CD14-positive monocyte (primary cell): ENCODE measurements around the gene C10orf71. TPM values are rescaled to one million over a fixed set of nuclear protein-coding genes. Genes with fewer than 3 reads are reported as not detected.

Source experiments
- DNase-seq, 3 donors: peaks; one replicate each; pipeline ENCODE4 v3.0.0-alpha.2; 2011 to 2022
- H2AFZ ChIP-seq: 2 replicates; pipeline ENCODE4 v1.6.0; 2012; ENCODE audit warnings: mild to moderate bottlenecking, low read depth, low read length, inconsistent platforms; ENCODE audit not compliant: insufficient read depth, poor library complexity, severe bottlenecking
- H3K27ac ChIP-seq, 2 donors: 1 replicate in 1 of 2; 2 replicates in 1 of 2; pipeline ENCODE4 v1.5.1; 2012 to 2013; ENCODE audit warnings: low read length in 2 of 2, control low read depth in 1 of 2, inconsistent platforms in 1 of 2, low read depth in 1 of 2, mild to moderate bottlenecking in 1 of 2
- H3K27me3 ChIP-seq, 2 donors: one replicate each; pipeline versions ENCODE4 v1.6.0 to v1.6.1; 2011 to 2013; ENCODE audit warnings: low read length in 2 of 2; ENCODE audit not compliant: control insufficient read depth in 2 of 2, insufficient read depth in 2 of 2
- H3K36me3 ChIP-seq, 2 donors: replicated peaks in 1 of 2; 1 replicate in 1 of 2; 2 replicates in 1 of 2; pipeline versions ENCODE4 v1.5.1 to v1.6.1; 2012 to 2013; ENCODE audit warnings: low read length in 2 of 2, control low read depth in 1 of 2, inconsistent platforms in 1 of 2, mild to moderate bottlenecking in 1 of 2; ENCODE audit not compliant: insufficient read depth in 2 of 2, control insufficient read depth in 1 of 2
- H3K4me1 ChIP-seq, 2 donors: 1 replicate in 1 of 2; 2 replicates in 1 of 2; pipeline versions ENCODE4 v1.5.1 to v1.6.1; 2012 to 2013; ENCODE audit warnings: low read length in 2 of 2, control low read depth in 1 of 2, inconsistent platforms in 1 of 2, mild to moderate bottlenecking in 1 of 2, moderate library complexity in 1 of 2; ENCODE audit not compliant: insufficient read depth in 2 of 2, control insufficient read depth in 1 of 2
- H3K4me2 ChIP-seq: replicated peaks from 2 replicates; pipeline ENCODE3; 2012; ENCODE audit warnings: low read length, moderate library complexity, mild to moderate bottlenecking; ENCODE audit not compliant: poor library complexity, severe bottlenecking; ENCODE audit errors: extremely low read depth
- H3K4me3 ChIP-seq, 3 experiments: fragments of 200-600 bp in 1 of 3; sonication (generic) in 1 of 3; replicated peaks in 1 of 3; 1 replicate in 2 of 3; 2 replicates in 1 of 3; pipeline ENCODE4 v1.5.1; 2011 to 2013; ENCODE audit warnings: low read length in 3 of 3, mild to moderate bottlenecking in 3 of 3, control low read depth in 2 of 3, low read depth in 2 of 3, inconsistent platforms in 1 of 3, moderate library complexity in 1 of 3
- H3K79me2 ChIP-seq: 2 replicates; pipeline ENCODE4 v1.6.0; 2012; ENCODE audit warnings: mild to moderate bottlenecking, control low read depth, inconsistent platforms, low read length, moderate library complexity; ENCODE audit not compliant: insufficient read depth
- H3K9ac ChIP-seq: 2 replicates; pipeline ENCODE4 v1.6.0; 2017; ENCODE audit warnings: low read length, mild to moderate bottlenecking; ENCODE audit not compliant: insufficient read depth, poor library complexity, severe bottlenecking
- H3K9me3 ChIP-seq, 2 donors: replicated peaks in 1 of 2; 1 replicate in 1 of 2; 2 replicates in 1 of 2; pipeline versions ENCODE4 v1.5.1 to v1.6.1; 2012 to 2013; ENCODE audit warnings: low read length in 2 of 2, control low read depth in 1 of 2; ENCODE audit not compliant: control insufficient read depth in 1 of 2, insufficient read depth in 1 of 2
- H4K20me1 ChIP-seq: 2 replicates; pipeline ENCODE4 v1.6.0; 2012; ENCODE audit warnings: mild to moderate bottlenecking, low read length, control low read depth, moderate library complexity; ENCODE audit not compliant: insufficient read depth
- H3K27ac Mint-ChIP-seq, 7 donors: one replicate each; pipeline ENCODE4 v1.8.0; 2020; ENCODE audit warnings: mild to moderate bottlenecking in 7 of 7, mixed read lengths in 7 of 7, moderate library complexity in 6 of 7, inconsistent platforms in 2 of 7
- H3K27me3 Mint-ChIP-seq, 3 donors: one replicate each; pipeline ENCODE4 v1.8.0; 2021 to 2022; ENCODE audit warnings: low read depth in 3 of 3, mild to moderate bottlenecking in 3 of 3, mixed read lengths in 3 of 3, moderate library complexity in 3 of 3, inconsistent platforms in 1 of 3
- H3K36me3 Mint-ChIP-seq, 2 donors: one replicate each; pipeline ENCODE4 v1.8.0; 2020; ENCODE audit warnings: mixed read lengths in 2 of 2, inconsistent platforms in 1 of 2, mild to moderate bottlenecking in 1 of 2
- H3K4me1 Mint-ChIP-seq: one replicate; pipeline ENCODE4 v1.8.0; 2020; ENCODE audit warnings: mild to moderate bottlenecking, mixed read lengths
- H3K4me3 Mint-ChIP-seq, 2 donors: one replicate each; pipeline ENCODE4 v1.8.0; 2020; ENCODE audit warnings: mild to moderate bottlenecking in 2 of 2, mixed read lengths in 2 of 2, moderate library complexity in 1 of 2
- H3K9me3 Mint-ChIP-seq, 7 donors: one replicate each; pipeline ENCODE4 v1.8.0; 2020 to 2022; ENCODE audit warnings: mixed read lengths in 7 of 7, mild to moderate bottlenecking in 6 of 7, moderate library complexity in 6 of 7, inconsistent platforms in 2 of 7
- CTCF ChIP-seq: fragments of 200-600 bp; IDR thresholded peaks from one replicate; pipeline ENCODE4 v1.8.0; 2022; ENCODE audit warnings: antibody characterized with exemption, mild to moderate bottlenecking
- WGBS: methylation state at CpG from one replicate; pipeline ENCODE4 v1.1.5; 2013; ENCODE audit warnings: missing lambda C conversion rate; ENCODE audit not compliant: insufficient coverage; 5-methylcytosine and 5-hydroxymethylcytosine counted together
- intact Hi-C, 2 donors: fragments of 100-400 bp; cut with micrococcal nuclease; formaldehyde crosslinking; loops; one replicate each; pipeline versions ENCODE4 v1.15.0 to v1.15.1; 2023
- polyA plus RNA-seq, 3 donors: library from polyadenylated mRNA; depleted of rRNA in 1 of 3; unstranded in 2 of 3; stranded (reverse) in 1 of 3; fragments of 300-500 nt in 2 of 3; fragments of >200 nt in 1 of 3; fragmentation: Illumina TruSeq in 2 of 3; gene quantifications; 1 replicate in 2 of 3; 2 replicates in 1 of 3; pipeline ENCODE4 v1.2.3, GENCODE V29; 2012 to 2021

Gene C10orf71
- polyA plus RNA-seq, 3 donors, result not detected

GRCh38 chr10:49260644-49261296, 38.2 kb upstream of the C10orf71 start:
- Mint-ChIP-seq H3K4me3 (no peak overlapping the region), H3K27me3 (peaks cover 0 to 3% (median 0%) of the 10 kb centered on the region in 3 donors), H3K36me3 (no peaks in the 10 kb centered on the region), H3K9me3 (peaks cover 6 to 16% (median 12%) of the 10 kb centered on the region in 7 donors), H3K27ac (no peak overlapping the region), H3K4me1 (peaks cover 20% of the 10 kb centered on the region)
- peaks cover 0 to 7% of the 10 kb centered on the region in 2 donors for H3K9me3 ChIP-seq
- no peak for TF ChIP-seq CTCF
- no peak for DNase-seq
- WGBS, result 87% methylated on average over 2 of the region's 4 CpGs
- no peak overlapping the region for H3K27ac ChIP-seq
- H3K4me1 ChIP-seq, result peaks cover 16% of the 10 kb centered on the region in 2 donors
- H3K36me3 ChIP-seq, result no peaks in the 10 kb centered on the region
- intact Hi-C loops, result loop anchor here in 1 of 2 donors (5.0 kb wide), 1 partner anchor 47 kb away; no protein-coding TSS in a partner anchor
- no peak overlapping the region for H3K9ac ChIP-seq
- H3K4me3 ChIP-seq, result no peak overlapping the region
- H3K27me3 ChIP-seq, result no peaks in the 10 kb centered on the region
- H2AFZ ChIP-seq, result no peak overlapping the region
- no peaks in the 10 kb centered on the region for H3K79me2 ChIP-seq
- no peaks in the 10 kb centered on the region for H4K20me1 ChIP-seq
- no peak overlapping the region for H3K4me2 ChIP-seq

- H3K27me3 ChIP-seq, result no peaks in the 10 kb centered on the region
- no peak overlapping the region for H3K4me2 ChIP-seq
- no peaks in the 10 kb centered on the region for H3K36me3 Mint-ChIP-seq
- peaks cover 0 to 6% (median 3%) of the 10 kb centered on the region in 3 donors for H3K27me3 Mint-ChIP-seq
- no peaks in the 10 kb centered on the region for H3K4me1 Mint-ChIP-seq
- H3K9me3 ChIP-seq, result peaks cover 4 to 17% of the 10 kb centered on the region in 2 donors
- H3K9me3 Mint-ChIP-seq, result peaks cover 22 to 33% (median 24%) of the 10 kb centered on the region in 7 donors
- WGBS, result no CpG with 5 or more reads among the region's 3 CpGs
- H3K27ac ChIP-seq, result no peak overlapping the region
- no peak overlapping the region for H3K9ac ChIP-seq
- H4K20me1 ChIP-seq, result no peaks in the 10 kb centered on the region
- no peaks in the 10 kb centered on the region for H3K4me1 ChIP-seq
- DNase-seq, result no peak
- no peak for TF ChIP-seq CTCF
- no peak overlapping the region for H2AFZ ChIP-seq
- H3K79me2 ChIP-seq, result no peaks in the 10 kb centered on the region
- no peak overlapping the region for H3K4me3 ChIP-seq
- no peaks in the 10 kb centered on the region for H3K36me3 ChIP-seq
- H3K4me3 Mint-ChIP-seq, result no peak overlapping the region
- intact Hi-C loops, result loop anchor here in 1 of 2 donors (5.0 kb wide), 1 partner anchor 44 kb away; no protein-coding TSS in a partner anchor
- no peak overlapping the region for H3K27ac Mint-ChIP-seq
Measured at GRCh38 chr10:49263591-49263990, 35.4 kb upstream of the C10orf71 start.
